Neural progenitor cell (in vitro differentiated cells): Measurements from ENCODE around the gene CXCL3. TPM values are rescaled to one million over a fixed set of nuclear protein-coding genes. Genes with fewer than 3 reads are reported as not detected.

ENCODE experiments used
- DNase-seq: peaks from one replicate; pipeline ENCODE4 v3.0.0-alpha.2; 2016; ENCODE audit warnings: low spot score
- H2AFZ ChIP-seq: fragments of 200-600 bp; sonication (generic); replicated peaks from 2 replicates; pipeline ENCODE4 v1.6.1; 2016; ENCODE audit warnings: antibody characterized with exemption
- H3F3A ChIP-seq: fragments of 200-600 bp; sonication (generic); 2 replicates; pipeline ENCODE4 v1.6.1; 2016; ENCODE audit warnings: antibody characterized with exemption, low read depth
- H3K27ac ChIP-seq: fragments of 200-600 bp; sonication (generic); 2 replicates; pipeline ENCODE4 v1.5.1; 2016; ENCODE audit warnings: mild to moderate bottlenecking
- H3K27me3 ChIP-seq: fragments of 200-600 bp; sonication (generic); 2 replicates; pipeline ENCODE4 v1.6.1; 2016; ENCODE audit warnings: mild to moderate bottlenecking, moderate library complexity
- H3K36me3 ChIP-seq: fragments of 200-600 bp; sonication (generic); 2 replicates; pipeline ENCODE4 v1.5.1; 2016
- H3K4me1 ChIP-seq: fragments of 200-600 bp; sonication (generic); 2 replicates; pipeline ENCODE4 v1.6.1; 2016; ENCODE audit warnings: mixed run types
- H3K4me2 ChIP-seq: fragments of 200-600 bp; sonication (generic); 2 replicates; pipeline ENCODE4 v1.6.1; 2016
- H3K4me3 ChIP-seq: fragments of 200-600 bp; sonication (generic); 2 replicates; pipeline ENCODE4 v1.5.1; 2016
- H3K79me2 ChIP-seq: fragments of 200-600 bp; sonication (generic); 2 replicates; pipeline ENCODE4 v1.6.1; 2016; ENCODE audit warnings: low read depth
- H3K9ac ChIP-seq: fragments of 200-600 bp; sonication (generic); 2 replicates; pipeline ENCODE4 v1.6.1; 2016
- H3K9me3 ChIP-seq: fragments of 200-600 bp; sonication (generic); 2 replicates; pipeline ENCODE4 v1.5.1; 2016; ENCODE audit warnings: low read depth
- H4K20me1 ChIP-seq: fragments of 200-600 bp; sonication (generic); 2 replicates; pipeline ENCODE4 v1.6.1; 2016; ENCODE audit warnings: low read depth
- H3K27ac Mint-ChIP-seq: 3 replicates; pipeline ENCODE4 v1.8.0; 2021; ENCODE audit warnings: mixed read lengths
- H3K27me3 Mint-ChIP-seq: 2 replicates; pipeline ENCODE4 v1.8.0; 2022; ENCODE audit warnings: low read depth, mild to moderate bottlenecking, inconsistent platforms, moderate library complexity, mixed read lengths; ENCODE audit not compliant: insufficient read depth
- H3K36me3 Mint-ChIP-seq: 3 replicates; pipeline ENCODE4 v1.8.0; 2021; ENCODE audit warnings: mixed read lengths
- H3K4me1 Mint-ChIP-seq: 3 replicates; pipeline ENCODE4 v1.8.0; 2021; ENCODE audit warnings: mixed read lengths
- H3K4me3 Mint-ChIP-seq: 3 replicates; pipeline ENCODE4 v1.8.0; 2021; ENCODE audit warnings: mild to moderate bottlenecking, moderate library complexity, mixed read lengths
- H3K9me3 Mint-ChIP-seq: 3 replicates; pipeline ENCODE4 v1.8.0; 2020; ENCODE audit warnings: mixed read lengths
- CTCF ChIP-seq: fragments of 200-600 bp; sonication (generic); IDR thresholded peaks from 2 replicates; pipeline ENCODE4 v1.5.1; 2017; ENCODE audit warnings: antibody characterized with exemption, mild to moderate bottlenecking
- EZH2 ChIP-seq: fragments of 200-600 bp; sonication (generic); IDR thresholded peaks from 2 replicates; pipeline ENCODE4 v1.6.1; 2017; ENCODE audit warnings: antibody characterized with exemption, mild to moderate bottlenecking, moderate library complexity
- EZH2phosphoT487 ChIP-seq: fragments of 200-600 bp; sonication (generic); IDR thresholded peaks from 2 replicates; pipeline ENCODE4 v1.6.1; 2017; ENCODE audit warnings: antibody characterized with exemption
- total RNA-seq: library from RNA; depleted of rRNA; stranded (reverse); fragments of >200 nt; gene quantifications from 2 replicates; pipeline ENCODE4 v1.2.3, GENCODE V29; 2015; ENCODE audit warnings: low replicate concordance

CXCL3 gene
- total RNA-seq, 1 donor from 2014 or later = 1.5 TPM

GRCh38 chr4:74057588-74057987 is 19.1 kb upstream of the CXCL3 start:
- DNase-seq = no peak

GRCh38 chr4:74056858-74057562 is 18.5 kb upstream of the CXCL3 start:
- Mint-ChIP-seq H3K9me3 (no peaks in the 10 kb centered on the region), H3K36me3 (no peaks in the 10 kb centered on the region), H3K4me1 (no peaks in the 10 kb centered on the region), H3K27ac (no peak overlapping the region), H3K4me3 (no peak overlapping the region), H3K27me3 (no peaks in the 10 kb centered on the region)
- DNase-seq = no peak
- H4K20me1 ChIP-seq = no peaks in the 10 kb centered on the region
- H2AFZ ChIP-seq = no peak overlapping the region
- H3K79me2 ChIP-seq = no peaks in the 10 kb centered on the region
- H3K4me1 ChIP-seq = no peaks in the 10 kb centered on the region
- no peak overlapping the region for H3K4me3 ChIP-seq
- H3K36me3 ChIP-seq = no peaks in the 10 kb centered on the region
- H3K27ac ChIP-seq = no peak overlapping the region
- TF ChIP-seq EZH2 (no peak), CTCF (no peak), EZH2phosphoT487 (no peak)
- H3K9me3 ChIP-seq = no peaks in the 10 kb centered on the region
- no peak overlapping the region for H3K4me2 ChIP-seq
- no peaks in the 10 kb centered on the region for H3K27me3 ChIP-seq
- H3F3A ChIP-seq = no peaks in the 10 kb centered on the region
- no peak overlapping the region for H3K9ac ChIP-seq

More at GRCh38 chr4:74057588-74057987, 19.1 kb upstream of the CXCL3 start:
- Histone ChIP-seq H3K9me3 (no peaks in the 10 kb centered on the region), H3K9ac (no peak overlapping the region), H3K36me3 (no peaks in the 10 kb centered on the region), H3K4me3 (no peak overlapping the region), H3K27ac (no peak overlapping the region), H3K27me3 (no peaks in the 10 kb centered on the region), H3K4me2 (no peak overlapping the region), H3F3A (no peaks in the 10 kb centered on the region), H3K79me2 (no peaks in the 10 kb centered on the region), H3K4me1 (no peaks in the 10 kb centered on the region), H2AFZ (no peak overlapping the region), H4K20me1 (no peaks in the 10 kb centered on the region)
- Mint-ChIP-seq H3K4me1 (no peaks in the 10 kb centered on the region), H3K27me3 (no peaks in the 10 kb centered on the region), H3K9me3 (no peaks in the 10 kb centered on the region), H3K4me3 (no peak overlapping the region), H3K27ac (no peak overlapping the region), H3K36me3 (no peaks in the 10 kb centered on the region)
- TF ChIP-seq EZH2 (no peak), CTCF (no peak), EZH2phosphoT487 (no peak)

GRCh38 chr4:74056114-74056857 is 17.8 kb upstream of the CXCL3 start:
- Histone ChIP-seq H3F3A (no peaks in the 10 kb centered on the region), H3K27me3 (no peaks in the 10 kb centered on the region), H2AFZ (no peak overlapping the region), H3K9me3 (no peaks in the 10 kb centered on the region), H3K4me3 (no peak overlapping the region), H3K36me3 (no peaks in the 10 kb centered on the region), H4K20me1 (no peaks in the 10 kb centered on the region), H3K27ac (no peak overlapping the region), H3K4me1 (no peaks in the 10 kb centered on the region), H3K4me2 (no peak overlapping the region), H3K79me2 (no peaks in the 10 kb centered on the region), H3K9ac (no peak overlapping the region)
- no peaks in the 10 kb centered on the region for H3K27me3 Mint-ChIP-seq
- H3K27ac Mint-ChIP-seq = no peak overlapping the region
- DNase-seq = no peak
- H3K4me1 Mint-ChIP-seq = no peaks in the 10 kb centered on the region
- no peaks in the 10 kb centered on the region for H3K9me3 Mint-ChIP-seq
- H3K4me3 Mint-ChIP-seq = no peak overlapping the region
- H3K36me3 Mint-ChIP-seq = no peaks in the 10 kb centered on the region
- TF ChIP-seq CTCF = no peak
- TF ChIP-seq EZH2phosphoT487 = no peak
- TF ChIP-seq EZH2 = no peak
